ENCODE results near the gene CYP3A4. TPM values are rescaled to one million over a fixed set of nuclear protein-coding genes. Genes with fewer than 3 reads are reported as not detected.
"Not testable (repeated sequence)": the region's sequence is repeated elsewhere in the genome, so short reads cannot be mapped to it uniquely, and the experiment has no call there.

Gene CYP3A4
- total and polyA plus RNA-seq, 2 of the 13 experiments (the other 11 are each of a cell fraction or from before 2014, with no cell fraction given) = 0.11 to 0.24 TPM

- no peak for TF ChIP-seq ZNF710 (CRISPR knock-in tag; IDR thresholded peaks at IDR 0.05; ENCODE audit: borderline replicate concordance)
Observed at GRCh38 chr7:99798972-99799371, 15.0 kb upstream of the CYP3A4 start (continued).

GRCh38 chr7:99795864-99796263, 11.9 kb upstream of the CYP3A4 start:
- intact Hi-C loops (cut with micrococcal nuclease; ENCODE audit: unreplicated experiment) = loop anchor here (2.0 to 5.0 kb wide), 2 partner anchors 36 to 63 kb away; no protein-coding TSS in a partner anchor
- H3K27ac ChIP-seq (ENCODE audit: extremely low read length, insufficient read depth, low read length); FAIRE-seq; H4K20me1 ChIP-seq (ENCODE audit: insufficient read depth, low read length); H3K9me3 ChIP-seq (ENCODE audit: low read length); CTCF ChIA-PET (ENCODE audit: low intra/inter-chr PET ratio, low total read pairs); H2AFZ ChIP-seq (ENCODE audit: low read length); BruUV-seq (replicated peaks); H3K4me3 ChIP-seq (replicated peaks in 1 of 3; ENCODE audit: insufficient read depth in 1 of 3, low read depth in 2 of 3, low read length in 3 of 3); H3K27me3 ChIP-seq (ENCODE audit: control insufficient read depth in 1 of 2, insufficient read depth in 2 of 2, low read length in 2 of 2); ATAC-seq; H3K36me3 ChIP-seq (replicated peaks in 1 of 2; ENCODE audit: control insufficient read depth in 1 of 2, insufficient read depth in 2 of 2, low read length in 2 of 2); H3K9ac ChIP-seq (ENCODE audit: insufficient read depth, low read depth, low read length); DNase-seq (ENCODE audit: low spot score); H3K79me2 ChIP-seq (ENCODE audit: insufficient read depth, low read length); H3K4me2 ChIP-seq (ENCODE audit: low read depth, low read length); in situ Hi-C loops (cut with HindIII; ENCODE audit: extremely low pct_ligation_motif_present, low pct_unique_long_range_greater_than_20kb): not testable (repeated sequence)
- peaks cover 55% of the 10 kb centered on the region for H3K4me1 ChIP-seq (ENCODE audit: insufficient read depth, low read length)
- POLR2A ChIA-PET = interaction anchor here (1.0 kb wide), 1 partner anchor 53 kb away, joined by 3 read pairs; no protein-coding TSS in a partner anchor
- peak; percentile 60; the same call in 1 of the 2 replicates for TF ChIP-seq ZMYM3 (CRISPR knock-in tag; IDR thresholded peaks at IDR 0.05)
- 94% methylated on average over 2 of the region's 2 CpGs for WGBS (ENCODE audit: low lambda C conversion rate)

Data from HepG2 (cell line).